Measurements from ENCODE around the gene DNTTIP2.
"Not testable (repeated sequence)": the region's sequence is repeated elsewhere in the genome, so short reads cannot be mapped to it uniquely, and the experiment has no call there.

The DNTTIP2 gene

GRCh38 chr1:93840956-93841482, 38.0 kb downstream of the DNTTIP2 start:
- DNase-seq (ENCODE audit: low spot score), result no peak

GRCh38 chr1:93839753-93840152, 39.3 kb downstream of the DNTTIP2 start:
- DNase-seq (ENCODE audit: low spot score), result no peak

DNA sequence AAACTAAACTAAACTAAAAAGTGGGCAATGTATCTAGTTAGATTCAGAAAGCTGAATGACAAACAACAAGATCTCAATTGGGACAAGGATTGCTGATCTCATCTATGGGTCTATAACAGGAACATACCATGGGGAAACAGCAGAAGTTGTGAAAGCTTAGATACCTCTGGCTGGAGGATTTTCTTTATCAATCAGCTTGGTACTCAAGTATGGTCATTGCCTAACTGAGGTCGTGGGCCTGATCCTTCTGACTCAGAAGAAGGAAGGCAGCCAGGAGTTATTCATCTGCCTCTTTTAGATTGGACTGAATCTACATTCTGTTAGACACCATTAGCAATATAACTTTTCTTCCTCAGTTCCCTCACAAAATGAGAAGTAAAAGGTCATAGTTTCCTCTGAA, 39.7 kb downstream of the DNTTIP2 start:
- no peak for DNase-seq (ENCODE audit: low spot score)

DNA sequence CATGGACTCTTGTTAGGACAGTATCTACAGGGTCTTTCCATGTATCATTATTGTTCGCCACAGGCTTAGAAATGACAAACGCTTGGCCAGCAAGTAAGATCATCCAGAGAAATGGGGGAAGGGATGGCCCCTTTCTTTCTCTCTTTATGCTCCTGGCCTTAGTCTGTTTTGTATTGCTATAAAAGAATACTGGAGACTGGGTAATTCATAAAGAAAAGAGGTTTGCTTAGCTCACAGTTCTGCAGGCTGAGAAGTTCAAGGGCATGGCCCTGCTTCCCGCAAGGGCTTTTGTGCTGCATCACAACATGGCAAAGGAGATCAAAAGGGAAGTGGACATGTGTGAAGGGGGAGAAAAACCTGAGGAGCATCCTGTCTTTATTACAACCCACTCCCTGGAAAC, 41.0 kb downstream of the DNTTIP2 start:
- DNase-seq (ENCODE audit: low spot score), result no peak

- DNase-seq (ENCODE audit: low spot score), result not testable (repeated sequence)
Measured at GRCh38 chr1:93833293-93833692, 45.7 kb downstream of the DNTTIP2 start.

GRCh38 chr1:93829061-93829460, 49.9 kb downstream of the DNTTIP2 start:
- DNase-seq (ENCODE audit: low spot score), result no peak

GRCh38 chr1:93828367-93828755, 50.6 kb downstream of the DNTTIP2 start:
- DNase-seq (ENCODE audit: low spot score), result no peak

DNA sequence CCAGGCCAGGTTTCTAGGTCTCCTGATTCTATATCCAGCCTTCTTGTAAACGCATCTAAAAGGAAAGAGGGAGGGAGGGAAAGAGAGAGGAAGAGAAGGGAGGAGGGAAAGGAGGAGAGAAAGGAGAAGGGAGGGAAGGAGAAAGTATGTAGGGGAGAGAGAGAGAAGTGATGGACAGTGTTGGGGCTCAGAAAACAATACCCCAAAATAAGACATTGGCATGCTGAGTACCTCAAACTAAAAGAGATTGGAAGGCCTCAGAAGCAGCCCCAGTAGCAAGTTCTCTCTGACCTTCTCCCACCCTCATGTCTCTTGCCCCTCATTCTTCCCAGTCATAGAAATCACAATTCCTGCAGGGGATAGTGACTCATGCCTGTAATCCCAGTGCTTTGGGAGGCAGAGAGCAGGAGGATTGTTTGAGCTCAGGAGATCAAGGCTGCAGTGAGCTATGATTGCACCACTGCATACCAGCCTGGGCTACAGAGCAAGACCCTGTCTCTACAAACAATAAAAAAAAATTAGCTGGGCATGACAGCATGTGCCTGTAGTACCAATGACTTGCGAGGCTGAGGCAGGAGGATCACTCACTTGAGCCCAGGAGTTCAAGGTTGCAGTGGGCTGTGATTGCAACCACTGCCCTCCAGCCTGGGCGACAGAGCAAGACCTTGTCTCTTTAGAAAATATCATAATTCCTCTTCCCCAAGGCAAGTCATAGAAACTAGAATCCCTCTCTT, 51.2 kb downstream of the DNTTIP2 start:
- no peak for DNase-seq (ENCODE audit: low spot score)

GRCh38 chr1:93827128-93827527, 51.9 kb downstream of the DNTTIP2 start:
- no peak for DNase-seq (ENCODE audit: low spot score)

DNA sequence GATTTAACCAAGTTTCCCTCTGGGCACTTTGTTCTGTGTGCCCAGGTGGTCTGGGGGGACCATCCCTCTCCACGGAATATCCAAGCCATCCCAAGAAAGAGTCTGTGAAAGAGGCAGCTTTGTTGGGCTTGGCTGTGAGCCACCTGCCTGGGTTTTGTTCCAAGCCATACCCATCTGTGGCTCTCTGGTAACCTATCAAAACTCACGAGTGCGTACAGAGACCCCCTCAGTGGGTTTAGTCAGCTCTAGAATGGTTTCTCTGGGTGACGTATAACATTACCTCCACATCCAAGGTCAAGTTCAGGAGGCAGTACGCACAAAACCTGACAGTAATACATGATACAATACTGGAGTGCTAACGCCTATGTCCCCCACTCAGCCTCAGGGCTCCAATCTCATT, 54.2 kb downstream of the DNTTIP2 start:
- DNase-seq (ENCODE audit: low spot score), result no peak

- DNase-seq (ENCODE audit: low spot score), result no peak
Measured at GRCh38 chr1:93822730-93823425, 56.1 kb downstream of the DNTTIP2 start.

DNA sequence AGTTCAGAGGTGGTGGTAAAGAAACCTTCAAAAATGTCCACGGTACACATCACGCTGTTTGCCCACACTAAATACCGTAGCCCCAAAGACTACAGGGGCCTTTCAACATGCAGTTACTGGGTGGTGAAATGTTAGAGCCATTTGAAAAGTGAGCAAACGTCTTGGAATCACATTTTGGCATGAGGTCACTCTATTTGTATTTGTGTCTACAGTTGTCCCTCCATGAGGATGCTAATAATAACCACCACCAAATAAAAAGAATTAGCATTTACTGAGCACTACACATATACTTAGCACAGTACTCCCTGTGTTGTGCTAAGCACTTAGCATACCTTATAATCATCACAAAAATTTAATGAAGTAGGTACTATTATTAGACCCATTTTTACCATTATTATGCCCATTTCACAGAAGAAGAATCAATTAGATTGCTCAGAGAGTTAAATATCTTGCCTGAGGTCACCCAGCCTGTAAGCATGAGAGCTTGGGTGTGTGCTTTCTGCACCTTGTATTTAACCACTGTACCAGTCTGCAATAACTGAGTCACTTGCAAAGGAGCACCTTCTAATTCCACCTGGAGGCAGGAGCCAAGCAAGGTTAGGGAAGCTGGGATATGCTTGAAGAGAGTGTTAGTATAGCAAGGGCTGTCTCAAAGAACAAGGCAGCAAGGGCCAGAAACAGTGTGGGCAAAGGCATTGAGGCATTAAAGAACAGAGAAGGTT, 57.4 kb downstream of the DNTTIP2 start:
- no peak for DNase-seq (ENCODE audit: low spot score)

- DNase-seq (ENCODE audit: low spot score), result no peak
Measured at GRCh38 chr1:93820554-93821422, 58.2 kb downstream of the DNTTIP2 start.

- DNase-seq (ENCODE audit: low spot score), result no peak
Measured at GRCh38 chr1:93818570-93818959, 60.4 kb downstream of the DNTTIP2 start.

DNA sequence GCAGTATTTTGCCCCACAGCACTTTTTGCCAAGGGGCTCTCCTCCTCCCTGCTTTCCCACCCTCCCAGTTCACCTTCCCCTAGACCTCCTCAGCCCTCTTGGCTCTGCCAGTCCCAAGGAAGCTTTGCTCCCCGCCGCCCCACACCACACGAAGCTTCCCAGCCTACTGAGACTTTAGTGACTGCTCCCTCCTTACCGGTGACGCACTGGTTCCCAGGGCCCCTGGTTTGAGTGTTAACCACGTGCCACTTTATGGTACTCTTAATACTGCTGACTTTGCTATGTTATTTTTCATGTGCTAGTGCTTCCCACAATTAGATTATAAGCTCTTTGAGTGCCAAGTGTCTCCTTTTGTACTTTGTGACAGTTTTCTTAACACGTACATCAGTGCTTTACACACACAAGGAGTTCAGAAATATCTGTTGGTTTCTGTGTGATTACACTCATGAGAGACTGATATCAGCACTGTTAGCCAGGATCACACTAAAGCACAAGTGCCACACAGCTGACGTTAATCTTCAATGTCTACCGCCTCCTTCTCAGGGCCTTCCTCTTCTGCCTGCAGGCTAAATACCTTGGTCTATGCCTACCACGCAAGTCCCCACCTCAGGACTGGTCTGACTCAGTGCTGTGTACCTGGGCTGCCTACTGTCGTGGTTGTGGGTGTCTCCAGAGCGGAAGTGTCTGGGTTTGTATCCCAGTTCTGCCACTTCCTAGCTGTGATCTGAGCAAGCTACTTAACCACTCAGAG, 61.0 kb downstream of the DNTTIP2 start:
- peak; percentile 36 for DNase-seq (ENCODE audit: low spot score)

DNA sequence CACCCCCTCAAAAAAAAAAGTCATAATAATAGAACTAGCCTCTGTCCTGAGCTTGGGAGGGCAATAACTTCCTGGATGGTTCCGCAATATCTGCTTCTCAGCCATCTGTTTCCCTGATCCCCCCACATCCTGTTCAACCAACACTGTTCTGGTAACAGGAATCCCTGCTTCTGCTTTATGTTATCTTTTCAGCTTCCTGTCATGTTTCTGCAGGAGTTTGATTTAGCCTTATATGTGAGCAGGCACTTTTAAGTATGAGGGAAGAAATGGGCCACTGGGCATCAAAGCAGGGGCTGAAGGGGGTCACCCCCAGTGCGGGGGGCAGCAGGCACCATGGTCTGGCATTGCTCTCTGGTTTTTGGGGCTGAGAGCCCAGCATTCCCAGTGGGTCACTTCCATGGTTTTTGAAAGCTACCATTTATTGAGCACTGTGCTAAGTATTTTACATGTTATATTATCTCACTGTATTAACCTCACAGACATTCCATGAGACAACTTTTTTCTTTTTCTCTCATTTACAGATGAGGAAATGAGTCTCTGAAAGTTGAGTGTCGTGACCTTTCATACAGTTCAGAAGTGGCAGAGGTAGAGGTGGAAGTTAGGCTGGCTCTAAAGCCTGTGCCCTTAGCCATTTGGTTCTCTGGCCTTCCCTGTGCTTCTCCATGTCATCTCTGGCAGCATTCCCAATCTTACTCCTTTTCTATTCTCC, 61.9 kb downstream of the DNTTIP2 start:
- no peak for DNase-seq (ENCODE audit: low spot score)

Measured in CD4-positive, alpha-beta T cell treated with Interleukin-2 at 100 ng/mL for 4 hours (primary cell).